Gastroesophageal sphincter (tissue), 4 donors: Measurements from ENCODE around the gene LMOD1. TPM values are rescaled to one million over a fixed set of nuclear protein-coding genes. Genes with fewer than 3 reads are reported as not detected.

Source experiments
- ATAC-seq: fragments of 150-250 bp; one replicate; pipeline ENCODE4 v1.9.1; 2016; ENCODE audit warnings: mild to moderate bottlenecking, moderate library complexity
- H3K27ac ChIP-seq, 4 donors: fragments of 200-600 bp; sonication (generic) in 3 of 4; 1 replicate in 3 of 4; 2 replicates in 1 of 4; pipeline ENCODE4 v1.5.1; 2016 to 2019
- H3K27me3 ChIP-seq: fragments of 200-600 bp; sonication (generic); one replicate; pipeline ENCODE4 v1.5.1; 2019
- H3K36me3 ChIP-seq, 2 donors: fragments of 200-600 bp; sonication (generic); one replicate each; pipeline ENCODE4 v1.5.1; 2019; ENCODE audit warnings: control low read depth in 1 of 2
- H3K4me1 ChIP-seq, 3 donors: fragments of 200-600 bp; sonication (generic); 1 replicate in 2 of 3; 2 replicates in 1 of 3; pipeline ENCODE4 v1.5.1; 2016 to 2019; ENCODE audit warnings: control low read depth in 2 of 3
- H3K4me3 ChIP-seq, 2 donors: fragments of 200-600 bp; sonication (generic); one replicate each; pipeline ENCODE4 v1.5.1; 2019; ENCODE audit warnings: mild to moderate bottlenecking in 1 of 2, moderate library complexity in 1 of 2
- H3K9me3 ChIP-seq, 3 donors: fragments of 200-600 bp; sonication (generic); one replicate each; pipeline ENCODE4 v1.5.1; 2017 to 2019; ENCODE audit warnings: control low read depth in 2 of 3
- EP300 ChIP-seq: sonication (generic); formaldehyde crosslinking; IDR thresholded peaks from one replicate; pipeline ENCODE4 v1.6.1; 2017; ENCODE audit warnings: antibody characterized with exemption, mild to moderate bottlenecking
- POLR2A ChIP-seq, 2 donors: fragments of 450-650 bp; IDR thresholded peaks; one replicate each; pipeline ENCODE4 v1.6.1; 2017; ENCODE audit warnings: antibody characterized with exemption in 2 of 2, mild to moderate bottlenecking in 2 of 2, moderate library complexity in 1 of 2
- POLR2AphosphoS5 ChIP-seq: sonication (generic); formaldehyde crosslinking; IDR thresholded peaks from one replicate; pipeline ENCODE4 v1.6.1; 2017; ENCODE audit warnings: antibody characterized with exemption
- WGBS, 2 donors: methylation state at CpG; one replicate each; pipeline ENCODE4 v1.1.5; 2018; ENCODE audit warnings: low coverage in 1 of 2; 5-methylcytosine and 5-hydroxymethylcytosine counted together
- total RNA-seq, 4 donors: library from RNA; depleted of rRNA; stranded (reverse); fragments of >200 nt; gene quantifications; one replicate each; pipeline ENCODE4 v1.1.0, GENCODE V29; 2016
- TF ChIP-seq, protein P1 (sequence below), 4 experiments: fragments of 200-600 bp in 2 of 4; fragments of 450-650 bp in 2 of 4; sonication (generic) in 1 of 4; IDR thresholded peaks; one replicate each; pipeline ENCODE4 v1.5.1; 2017 to 2019; ENCODE audit warnings: antibody characterized with exemption in 4 of 4, mild to moderate bottlenecking in 2 of 4, moderate library complexity in 2 of 4

LMOD1 gene
- total RNA-seq, 4 donors from 2014 or later = 1,267 to 1,570 (median 1,475) TPM

DNA sequence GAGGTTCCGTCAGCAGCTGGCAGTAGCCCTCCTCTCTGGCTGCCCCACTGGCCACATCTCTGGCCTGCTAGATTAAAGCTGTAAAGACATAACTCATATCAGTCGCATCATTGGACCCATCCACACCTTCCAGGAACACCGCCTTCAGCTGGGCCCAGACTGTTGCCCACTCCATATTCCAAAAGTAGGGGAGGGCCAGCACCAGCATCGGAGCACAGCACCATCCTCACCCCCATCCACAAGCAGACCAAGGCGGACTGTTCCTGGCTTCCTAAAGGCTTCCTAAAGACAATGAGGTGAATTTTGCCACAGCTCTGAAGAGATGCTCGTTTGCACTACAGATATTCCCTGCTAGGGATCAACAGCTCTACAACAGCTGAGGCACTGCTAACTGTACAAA, 54.1 kb downstream of the LMOD1 start:
- Histone ChIP-seq H3K27me3 (no peaks in the 10 kb centered on the region), H3K4me1 (peaks cover 0 to 96% (median 19%) of the 10 kb centered on the region in 3 donors), H3K36me3 (peaks cover 0 to 11% of the 10 kb centered on the region in 2 donors), H3K4me3 (no peak overlapping the region), H3K27ac (peak overlapping the region in 3 of 4 donors; percentile 67 to 94 (median 88)), H3K9me3 (no peaks in the 10 kb centered on the region)
- ATAC-seq = no peak
- TF ChIP-seq EP300 (no peak), POLR2AphosphoS5 (peak; percentile 52)
- 48 to 61% methylated on average over 2 to 4 of the region's 6 CpGs for whole genome bisulfite sequencing, 2 donors

DNA sequence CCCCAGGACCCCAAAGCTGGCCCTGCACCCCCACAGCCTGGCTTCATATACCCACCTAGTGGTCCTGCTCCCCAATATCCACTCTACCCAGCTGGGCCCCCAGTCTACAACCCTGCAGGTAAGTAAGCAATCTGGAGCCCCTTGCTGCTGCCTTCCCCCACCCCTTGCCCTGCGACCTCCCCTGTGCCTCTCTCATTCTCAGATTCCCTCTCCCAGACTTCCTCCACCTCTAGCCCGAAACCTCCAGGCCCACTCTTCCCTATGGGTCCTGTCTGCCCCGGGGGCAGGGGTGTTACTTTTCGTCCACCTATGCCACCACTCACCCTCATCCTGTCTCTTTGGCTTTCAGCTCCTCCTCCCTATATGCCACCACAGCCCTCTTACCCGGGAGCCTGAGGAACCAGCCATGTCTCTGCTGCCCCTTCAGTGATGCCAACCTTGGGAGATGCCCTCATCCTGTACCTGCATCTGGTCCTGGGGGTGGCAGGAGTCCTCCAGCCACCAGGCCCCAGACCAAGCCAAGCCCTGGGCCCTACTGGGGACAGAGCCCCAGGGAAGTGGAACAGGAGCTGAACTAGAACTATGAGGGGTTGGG, 54.8 kb downstream of the LMOD1 start:
- Histone ChIP-seq H3K4me3 (no peak overlapping the region), H3K4me1 (peaks cover 0 to 91% (median 15%) of the 10 kb centered on the region in 3 donors), H3K36me3 (peaks cover 0 to 4% of the 10 kb centered on the region in 2 donors), H3K27ac (peak overlapping the region in 3 of 4 donors; percentile 67 to 94 (median 88)), H3K9me3 (no peaks in the 10 kb centered on the region), H3K27me3 (no peaks in the 10 kb centered on the region)
- no peak for ATAC-seq
- WGBS, 2 donors = 75% methylated on average over 4 of the region's 5 CpGs; no CpG with 5 or more reads in 1 of the 2 donors
- TF ChIP-seq POLR2AphosphoS5 = peak; percentile 65
- TF ChIP-seq POLR2A (IDR thresholded peaks at IDR 0.05) = peak in 1 of 2 donors; percentile 13
- TF ChIP-seq EP300 = no peak

DNA sequence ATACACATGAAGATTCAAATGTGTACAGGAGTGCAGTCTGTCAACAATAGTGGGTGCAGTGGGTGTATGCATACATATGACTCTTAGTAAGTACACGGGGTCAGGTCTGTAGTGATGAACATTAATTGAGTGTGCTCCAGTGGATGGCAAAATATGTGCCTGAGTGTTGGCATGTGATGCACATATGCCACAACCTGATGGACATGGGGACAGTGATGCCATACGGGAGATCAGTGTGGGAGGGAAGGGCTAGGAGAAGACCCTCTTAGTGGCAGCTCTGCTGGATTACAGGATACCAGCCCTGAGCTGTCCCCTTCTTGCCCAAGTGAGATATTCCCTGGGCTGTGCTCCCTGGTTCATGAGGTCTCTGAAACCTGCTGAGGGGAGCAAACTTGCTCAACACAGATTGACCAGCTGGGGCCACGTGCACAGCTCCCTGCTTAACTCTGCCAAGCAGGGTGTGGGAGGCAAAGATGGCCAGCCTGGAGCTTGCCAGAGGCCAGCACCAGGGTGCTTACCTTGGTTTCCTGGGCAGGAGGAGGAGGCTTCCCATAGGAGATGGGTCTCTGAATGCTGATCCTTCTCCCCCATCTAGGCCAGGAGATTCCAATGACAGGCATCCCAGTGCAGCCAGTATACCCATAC, 55.4 kb downstream of the LMOD1 start:
- no peaks in the 10 kb centered on the region for H3K27me3 ChIP-seq
- WGBS, 2 donors = 37 to 40% methylated on average over 1 to 2 of the region's 3 CpGs
- no peak for TF ChIP-seq POLR2A (IDR thresholded peaks at IDR 0.05)
- TF ChIP-seq POLR2AphosphoS5 = peak; percentile 73
- H3K9me3 ChIP-seq = no peaks in the 10 kb centered on the region
- H3K4me3 ChIP-seq = no peak overlapping the region
- no peak for ATAC-seq
- peaks cover 0 to 90% (median 13%) of the 10 kb centered on the region in 3 donors for H3K4me1 ChIP-seq
- H3K27ac ChIP-seq = peak overlapping the region in 3 of 4 donors; percentile 67 to 94 (median 88)
- no peaks in the 10 kb centered on the region for H3K36me3 ChIP-seq

DNA sequence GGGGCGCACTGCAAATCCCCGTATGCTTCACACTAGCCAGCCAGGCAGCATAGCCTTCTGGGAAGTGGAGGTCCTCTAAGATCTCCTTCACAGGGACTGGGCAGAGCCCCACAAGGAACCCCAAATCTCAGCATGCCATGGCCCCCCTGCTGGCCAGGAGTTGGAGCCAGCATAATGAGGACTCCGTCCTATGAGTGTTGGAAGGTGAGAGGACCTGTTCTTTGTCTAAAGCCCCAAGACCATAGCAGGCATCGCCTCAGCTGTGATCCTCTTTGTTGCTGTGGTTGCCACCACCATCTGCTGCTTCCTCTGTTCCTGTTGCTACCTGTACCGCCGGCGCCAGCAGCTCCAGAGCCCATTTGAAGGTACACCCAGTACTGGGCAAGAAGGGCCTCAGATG, 56.1 kb downstream of the LMOD1 start:
- TF ChIP-seq POLR2AphosphoS5 (peak; percentile 61), EP300 (no peak)
- TF ChIP-seq, protein P1, sequence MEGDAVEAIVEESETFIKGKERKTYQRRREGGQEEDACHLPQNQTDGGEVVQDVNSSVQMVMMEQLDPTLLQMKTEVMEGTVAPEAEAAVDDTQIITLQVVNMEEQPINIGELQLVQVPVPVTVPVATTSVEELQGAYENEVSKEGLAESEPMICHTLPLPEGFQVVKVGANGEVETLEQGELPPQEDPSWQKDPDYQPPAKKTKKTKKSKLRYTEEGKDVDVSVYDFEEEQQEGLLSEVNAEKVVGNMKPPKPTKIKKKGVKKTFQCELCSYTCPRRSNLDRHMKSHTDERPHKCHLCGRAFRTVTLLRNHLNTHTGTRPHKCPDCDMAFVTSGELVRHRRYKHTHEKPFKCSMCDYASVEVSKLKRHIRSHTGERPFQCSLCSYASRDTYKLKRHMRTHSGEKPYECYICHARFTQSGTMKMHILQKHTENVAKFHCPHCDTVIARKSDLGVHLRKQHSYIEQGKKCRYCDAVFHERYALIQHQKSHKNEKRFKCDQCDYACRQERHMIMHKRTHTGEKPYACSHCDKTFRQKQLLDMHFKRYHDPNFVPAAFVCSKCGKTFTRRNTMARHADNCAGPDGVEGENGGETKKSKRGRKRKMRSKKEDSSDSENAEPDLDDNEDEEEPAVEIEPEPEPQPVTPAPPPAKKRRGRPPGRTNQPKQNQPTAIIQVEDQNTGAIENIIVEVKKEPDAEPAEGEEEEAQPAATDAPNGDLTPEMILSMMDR (IDR thresholded peaks at IDR 0.05) = peak in 1 of 4 experiments; percentile 25
- Histone ChIP-seq H3K27me3 (no peaks in the 10 kb centered on the region), H3K9me3 (no peaks in the 10 kb centered on the region), H3K4me3 (no peak overlapping the region), H3K27ac (peak overlapping the region in 3 of 4 donors; percentile 67 to 94 (median 91)), H3K36me3 (no peaks in the 10 kb centered on the region), H3K4me1 (peaks cover 0 to 90% (median 13%) of the 10 kb centered on the region in 3 donors)
- ATAC-seq = no peak
- 61 to 83% methylated on average over 3 to 5 of the region's 7 CpGs for WGBS, 2 donors

DNA sequence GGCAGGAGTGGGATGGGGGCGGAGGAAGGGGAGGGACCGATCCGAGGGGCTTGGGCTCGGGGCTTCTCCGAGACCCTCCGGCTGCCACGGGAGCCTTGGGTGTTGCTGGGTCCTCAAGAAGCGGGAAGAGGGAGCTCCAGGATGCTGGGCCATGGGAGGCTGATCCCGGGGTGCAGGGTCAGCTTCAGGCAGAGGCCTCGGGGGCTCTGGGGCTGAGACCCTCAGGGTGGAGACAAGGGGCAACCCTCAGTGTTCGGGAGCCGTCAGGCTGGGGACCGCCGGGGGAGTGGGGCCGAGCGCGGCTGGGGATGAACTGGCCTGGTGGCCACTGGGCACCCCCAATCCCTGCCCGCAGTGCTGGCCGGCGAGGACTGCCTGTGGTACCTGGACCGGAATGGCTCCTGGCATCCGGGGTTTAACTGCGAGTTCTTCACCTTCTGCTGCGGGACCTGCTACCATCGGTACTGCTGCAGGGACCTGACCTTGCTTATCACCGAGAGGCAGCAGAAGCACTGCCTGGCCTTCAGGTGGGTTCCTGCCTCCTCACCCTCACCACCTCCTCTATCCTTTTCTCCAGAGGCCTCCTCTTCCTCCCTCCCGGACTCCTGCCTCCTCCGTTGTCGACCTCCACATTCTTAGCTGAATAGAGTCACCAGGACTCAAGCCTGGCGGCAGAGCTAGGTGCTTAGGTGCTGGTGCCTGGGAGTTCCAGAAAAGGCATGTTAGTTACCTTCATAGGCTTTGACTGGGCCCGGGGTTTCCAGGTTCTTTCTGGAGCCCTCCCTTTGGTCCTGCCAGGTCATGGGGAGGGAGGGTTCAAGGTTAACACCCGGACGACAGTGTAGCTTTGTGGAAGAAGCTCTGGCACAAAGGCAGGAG, 57.0 kb downstream of the LMOD1 start:
- Histone ChIP-seq H3K4me1 (peaks cover 0 to 90% (median 18%) of the 10 kb centered on the region in 3 donors), H3K4me3 (peak overlapping the region; percentile 60 to 83), H3K27me3 (no peaks in the 10 kb centered on the region), H3K9me3 (no peaks in the 10 kb centered on the region), H3K36me3 (no peaks in the 10 kb centered on the region), H3K27ac (peak overlapping the region; percentile 54 to 94 (median 89))
- TF ChIP-seq, protein P1 (IDR thresholded peaks at IDR 0.05) = no peak
- TF ChIP-seq POLR2A (IDR thresholded peaks at IDR 0.05) (peak in 1 of 2 donors; percentile 17), EP300 (no peak), POLR2AphosphoS5 (peak; percentile 62)
- no peak for ATAC-seq
- 16 to 36% methylated on average over 7 to 15 of the region's 33 CpGs for WGBS, 2 donors
